ENCODE results near the gene IL32. TPM values are rescaled to one million over a fixed set of nuclear protein-coding genes. Genes with fewer than 3 reads are reported as not detected.

IL32 gene
- total and polyA plus RNA-seq, 12 donors: 23.4 to 204 (median 47.0) TPM

DNA sequence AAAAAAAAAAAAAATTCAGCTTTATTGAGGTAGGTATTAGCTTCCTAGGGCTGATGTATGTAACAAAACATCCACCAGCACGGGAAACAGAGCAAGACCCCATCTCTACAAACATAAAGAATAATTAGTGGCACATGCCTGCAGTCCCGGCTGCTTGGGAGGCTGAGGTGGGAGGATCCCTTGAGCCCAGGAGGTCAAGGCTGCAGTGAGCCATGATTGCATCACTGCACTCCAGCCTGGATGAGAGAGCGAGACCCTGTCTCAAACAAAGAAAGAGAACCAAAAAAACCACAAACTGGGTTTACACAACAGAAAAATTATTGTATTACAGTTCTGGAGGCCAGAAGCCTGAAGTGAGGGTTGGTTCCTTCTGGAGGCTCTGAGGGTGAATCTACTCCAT is 23.1 kb upstream of the IL32 start:
- TF ChIP-seq, protein P1, sequence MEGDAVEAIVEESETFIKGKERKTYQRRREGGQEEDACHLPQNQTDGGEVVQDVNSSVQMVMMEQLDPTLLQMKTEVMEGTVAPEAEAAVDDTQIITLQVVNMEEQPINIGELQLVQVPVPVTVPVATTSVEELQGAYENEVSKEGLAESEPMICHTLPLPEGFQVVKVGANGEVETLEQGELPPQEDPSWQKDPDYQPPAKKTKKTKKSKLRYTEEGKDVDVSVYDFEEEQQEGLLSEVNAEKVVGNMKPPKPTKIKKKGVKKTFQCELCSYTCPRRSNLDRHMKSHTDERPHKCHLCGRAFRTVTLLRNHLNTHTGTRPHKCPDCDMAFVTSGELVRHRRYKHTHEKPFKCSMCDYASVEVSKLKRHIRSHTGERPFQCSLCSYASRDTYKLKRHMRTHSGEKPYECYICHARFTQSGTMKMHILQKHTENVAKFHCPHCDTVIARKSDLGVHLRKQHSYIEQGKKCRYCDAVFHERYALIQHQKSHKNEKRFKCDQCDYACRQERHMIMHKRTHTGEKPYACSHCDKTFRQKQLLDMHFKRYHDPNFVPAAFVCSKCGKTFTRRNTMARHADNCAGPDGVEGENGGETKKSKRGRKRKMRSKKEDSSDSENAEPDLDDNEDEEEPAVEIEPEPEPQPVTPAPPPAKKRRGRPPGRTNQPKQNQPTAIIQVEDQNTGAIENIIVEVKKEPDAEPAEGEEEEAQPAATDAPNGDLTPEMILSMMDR (IDR thresholded peaks at IDR 0.05): no peak
- H3K9me3 ChIP-seq: no peaks in the 10 kb centered on the region
- DNase-seq (no peak), ATAC-seq (no peak)
- intact Hi-C loops (cut with DNase I): no loop called here
- H3K4me1 ChIP-seq: peaks cover 13 to 25% (median 19%) of the 10 kb centered on the region in 9 donors
- no peaks in the 10 kb centered on the region for H3K36me3 ChIP-seq
- H3K4me3 ChIP-seq: no peak overlapping the region
- 92 to 93% methylated on average over 3 of the region's 3 CpGs for WGBS, 2 donors
- H3K27me3 ChIP-seq: peaks cover 6 to 100% (median 94%) of the 10 kb centered on the region in 7 donors
- H3K27ac ChIP-seq: no peak overlapping the region

DNA sequence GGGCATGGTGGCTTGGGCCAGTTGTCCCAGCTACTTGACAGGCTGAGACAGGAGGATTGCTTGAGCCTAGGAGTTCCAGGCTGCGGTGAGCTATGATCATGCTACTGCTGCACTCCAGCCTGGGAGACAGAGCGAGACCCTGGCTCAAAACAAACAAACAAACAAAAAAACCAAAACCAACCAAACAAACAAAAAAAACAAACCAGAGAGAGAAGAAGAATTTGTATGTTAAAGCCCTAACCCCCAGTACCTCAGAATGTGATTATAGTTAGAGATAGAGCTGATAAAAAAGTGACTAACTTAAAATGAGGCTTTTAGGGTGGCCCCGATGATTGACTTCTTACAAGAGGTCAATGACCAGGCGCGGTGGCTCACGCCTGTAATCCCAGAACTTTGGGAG is 20.7 kb upstream of the IL32 start:
- TF ChIP-seq, protein P1 (IDR thresholded peaks at IDR 0.05): no peak
- 89 to 92% methylated on average over 6 of the region's 6 CpGs for WGBS, 2 donors
- intact Hi-C loops (cut with DNase I): no loop called here
- Histone ChIP-seq H3K4me1 (peaks cover 13 to 26% (median 19%) of the 10 kb centered on the region in 9 donors), H3K4me3 (peak overlapping the region in 1 of 10 donors; percentile 65), H3K27me3 (peaks cover 6 to 98% (median 90%) of the 10 kb centered on the region in 7 donors), H3K9me3 (no peaks in the 10 kb centered on the region), H3K27ac (no peak overlapping the region), H3K36me3 (no peaks in the 10 kb centered on the region)
- ATAC-seq (no peak), DNase-seq (no peak)

DNA sequence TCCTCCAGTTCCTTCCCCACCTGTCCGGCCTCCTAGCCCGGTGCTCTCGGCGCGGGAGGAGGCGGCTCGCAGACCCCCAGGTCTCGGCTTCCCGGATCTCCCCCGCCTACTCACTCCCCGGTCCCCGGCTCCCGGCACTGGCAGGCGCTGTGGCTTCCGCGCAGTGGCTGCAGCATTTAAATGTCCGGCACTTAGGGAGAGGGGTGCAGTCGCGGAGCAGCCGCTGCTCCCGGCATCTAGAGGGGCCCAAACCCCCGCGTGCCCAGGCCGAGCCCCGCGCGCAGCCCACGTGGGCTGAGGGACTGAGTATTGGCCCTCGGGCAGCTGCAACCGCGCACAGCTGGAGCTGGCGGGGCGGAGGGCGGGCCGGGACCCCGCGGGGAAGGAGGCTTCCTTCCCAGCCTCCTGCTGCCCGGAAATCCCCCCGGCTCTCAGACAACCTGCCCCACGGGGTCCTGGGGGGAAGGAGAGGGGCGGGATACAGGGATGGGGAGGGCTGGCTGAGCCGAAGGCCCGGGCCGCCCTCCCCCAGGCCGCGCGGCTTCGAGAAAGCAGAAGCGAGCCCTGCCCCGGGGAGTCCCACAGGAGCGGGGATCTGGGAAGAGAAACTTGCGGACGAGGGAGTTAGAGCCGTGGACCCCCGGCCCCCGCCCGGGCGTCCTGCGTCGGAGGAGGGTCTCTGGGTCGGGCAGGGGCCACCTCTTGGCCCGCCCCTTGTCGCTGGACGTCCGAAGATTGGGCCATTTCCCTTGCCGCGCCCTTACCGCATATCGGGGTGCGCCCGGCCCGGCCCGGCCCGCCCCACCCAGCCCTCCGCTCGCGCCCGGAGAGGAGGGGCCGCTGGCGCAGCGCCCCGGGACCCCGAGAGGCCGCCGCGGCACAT is 19.4 kb upstream of the IL32 start, which contains the start of gene MMP25:
MMP25 (plus strand) TSS at position 804 of the 883 bp plus-strand sequence. CDS start 357 bp downstream, outside the sequence.
- peaks cover 13 to 26% (median 19%) of the 10 kb centered on the region in 9 donors for H3K4me1 ChIP-seq
- peak within 1 kb of the TSS in 4 of 10 donors; percentile 17 to 84 (median 49) for H3K27ac ChIP-seq
- DNase-seq (no peak), ATAC-seq (peak; percentile 29 to 59 (median 42))
- WGBS, 2 donors: 0% methylated on average over 69 to 86 of the region's 86 CpGs
- peak within 1 kb of the TSS; percentile 15 to 65 (median 55) for H3K4me3 ChIP-seq
- H3K36me3 ChIP-seq: no peaks in the 10 kb centered on the region
- no peaks in the 10 kb centered on the region for H3K9me3 ChIP-seq
- intact Hi-C loops (cut with DNase I): no loop called here
- TF ChIP-seq, protein P1 (IDR thresholded peaks at IDR 0.05): no peak
- peaks cover 6 to 95% (median 80%) of the 10 kb centered on the region in 7 donors for H3K27me3 ChIP-seq

DNA sequence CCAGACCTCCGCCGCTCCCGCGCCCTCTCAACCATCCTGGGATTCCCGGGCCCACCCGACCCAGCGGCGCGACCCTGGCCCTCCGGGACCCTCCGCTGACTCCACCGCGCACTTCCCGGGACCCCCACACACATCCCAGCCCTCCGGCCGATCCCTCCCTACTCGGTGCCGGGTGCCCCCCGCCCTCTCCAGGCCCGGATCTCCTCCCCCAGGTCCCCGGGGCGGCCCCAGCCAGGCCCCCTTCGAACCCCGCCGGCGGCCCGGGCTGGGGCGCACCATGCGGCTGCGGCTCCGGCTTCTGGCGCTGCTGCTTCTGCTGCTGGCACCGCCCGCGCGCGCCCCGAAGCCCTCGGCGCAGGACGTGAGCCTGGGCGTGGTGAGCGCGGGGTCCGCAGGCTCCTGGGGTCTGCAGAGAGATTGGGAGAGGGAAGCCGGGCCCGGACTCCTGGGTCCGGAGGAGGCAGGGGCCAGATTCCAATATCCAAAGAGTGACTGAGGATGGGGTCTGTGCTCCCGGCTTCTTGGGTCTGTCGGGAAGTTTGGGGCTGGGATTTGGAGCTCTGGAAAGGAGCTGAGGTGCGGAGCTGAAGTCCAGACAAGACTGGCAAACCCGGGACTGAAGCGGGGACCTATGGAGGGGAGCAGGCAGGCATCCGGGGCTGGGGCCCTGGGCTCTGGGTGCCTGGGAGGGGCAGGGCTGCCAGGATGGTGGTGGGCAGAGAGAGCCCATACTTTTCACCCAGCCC is 18.6 kb upstream of the IL32 start:
- Histone ChIP-seq H3K27ac (peak overlapping the region in 2 of 10 donors; percentile 44 to 84), H3K36me3 (no peaks in the 10 kb centered on the region), H3K27me3 (peaks cover 6 to 87% (median 74%) of the 10 kb centered on the region in 7 donors), H3K4me3 (peak overlapping the region; percentile 15 to 65 (median 55)), H3K9me3 (no peaks in the 10 kb centered on the region), H3K4me1 (peaks cover 13 to 26% (median 19%) of the 10 kb centered on the region in 9 donors)
- 2% methylated on average over 53 to 54 of the region's 54 CpGs for WGBS, 2 donors
- DNase-seq (no peak), ATAC-seq (peak in 3 of 8 donors; percentile 17 to 28 (median 27))
- intact Hi-C loops (cut with DNase I): no loop called here
- TF ChIP-seq, protein P1 (IDR thresholded peaks at IDR 0.05): no peak

All from heart right ventricle (tissue), 16 donors.